GM21619 (cell line): ENCODE measurements around the gene KRT16.
"Not testable (repeated sequence)": the region's sequence is repeated elsewhere in the genome, so short reads cannot be mapped to it uniquely, and the experiment has no call there.

Experiments
- ATAC-seq: cut with Tn5 transposase; IDR thresholded peaks from one replicate; pipeline ENCODE4 v1.9.1; 2021; ENCODE audit not compliant: unreplicated experiment

The KRT16 gene

DNA sequence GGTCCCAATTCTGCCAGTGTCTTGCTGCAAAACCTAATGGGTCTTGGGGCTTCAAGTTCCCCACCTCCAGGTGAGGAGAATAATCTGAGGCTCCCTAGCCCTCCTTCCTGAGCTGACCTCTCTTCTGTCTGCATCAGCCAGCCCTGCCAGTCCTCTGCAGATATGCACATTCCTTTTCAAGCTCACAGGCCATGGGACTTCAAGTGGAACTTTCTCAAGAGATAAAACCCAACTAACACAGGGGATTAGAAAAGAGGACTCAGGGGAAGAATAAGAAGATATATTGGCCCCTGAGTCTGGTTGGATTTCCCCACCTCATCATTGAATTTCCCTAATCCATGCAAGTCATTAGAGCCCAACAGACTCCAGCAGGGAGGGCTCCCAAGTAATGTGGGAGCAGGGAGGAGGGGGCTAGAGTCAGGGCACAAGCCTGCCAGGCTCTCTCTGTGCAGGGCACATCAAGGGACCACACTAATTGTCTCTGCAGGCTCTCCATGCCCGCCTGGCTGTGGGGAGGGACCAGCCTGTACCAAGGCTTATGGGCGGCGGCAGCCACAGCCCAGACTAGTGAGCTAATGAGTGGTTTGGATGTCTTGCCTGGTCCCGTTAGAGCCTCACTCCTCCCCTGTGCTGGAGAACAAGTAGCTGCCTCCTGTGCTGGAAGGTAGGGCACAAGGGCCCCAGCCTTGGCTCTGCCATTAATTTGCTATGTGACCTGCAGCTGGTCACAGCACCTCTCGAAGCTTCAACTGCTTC lies 27.1 kb downstream of the KRT16 start:
- no peak for ATAC-seq

DNA sequence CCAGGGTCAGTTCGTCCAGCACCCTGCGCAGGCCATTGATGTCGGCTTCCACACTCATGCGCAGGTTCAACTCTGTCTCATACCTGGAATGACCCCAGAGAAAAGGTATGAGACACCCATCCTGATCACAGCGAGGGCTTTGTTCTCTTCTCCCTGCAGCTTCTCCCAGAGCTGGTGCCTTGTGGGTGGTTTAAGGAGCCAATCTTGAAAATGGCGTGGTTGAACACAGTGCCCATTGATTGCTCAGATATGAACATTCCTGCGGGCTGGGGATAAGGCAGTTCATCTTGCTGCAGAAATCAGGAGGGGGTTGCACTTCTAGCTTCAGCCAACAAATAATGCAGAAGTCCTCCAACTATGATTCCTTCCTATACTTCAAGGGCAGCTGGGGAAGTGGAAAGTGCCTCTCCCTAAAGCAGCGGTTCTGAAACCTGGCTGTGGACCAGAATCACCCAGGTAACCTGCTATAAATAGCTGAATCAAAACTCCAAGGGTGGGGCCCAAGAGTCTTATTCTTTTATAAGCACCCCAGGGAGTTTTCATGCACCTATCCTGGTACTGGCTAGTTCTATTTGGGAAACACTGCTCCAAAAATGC lies 28.1 kb downstream of the KRT16 start:
- ATAC-seq, result not testable (repeated sequence)

DNA sequence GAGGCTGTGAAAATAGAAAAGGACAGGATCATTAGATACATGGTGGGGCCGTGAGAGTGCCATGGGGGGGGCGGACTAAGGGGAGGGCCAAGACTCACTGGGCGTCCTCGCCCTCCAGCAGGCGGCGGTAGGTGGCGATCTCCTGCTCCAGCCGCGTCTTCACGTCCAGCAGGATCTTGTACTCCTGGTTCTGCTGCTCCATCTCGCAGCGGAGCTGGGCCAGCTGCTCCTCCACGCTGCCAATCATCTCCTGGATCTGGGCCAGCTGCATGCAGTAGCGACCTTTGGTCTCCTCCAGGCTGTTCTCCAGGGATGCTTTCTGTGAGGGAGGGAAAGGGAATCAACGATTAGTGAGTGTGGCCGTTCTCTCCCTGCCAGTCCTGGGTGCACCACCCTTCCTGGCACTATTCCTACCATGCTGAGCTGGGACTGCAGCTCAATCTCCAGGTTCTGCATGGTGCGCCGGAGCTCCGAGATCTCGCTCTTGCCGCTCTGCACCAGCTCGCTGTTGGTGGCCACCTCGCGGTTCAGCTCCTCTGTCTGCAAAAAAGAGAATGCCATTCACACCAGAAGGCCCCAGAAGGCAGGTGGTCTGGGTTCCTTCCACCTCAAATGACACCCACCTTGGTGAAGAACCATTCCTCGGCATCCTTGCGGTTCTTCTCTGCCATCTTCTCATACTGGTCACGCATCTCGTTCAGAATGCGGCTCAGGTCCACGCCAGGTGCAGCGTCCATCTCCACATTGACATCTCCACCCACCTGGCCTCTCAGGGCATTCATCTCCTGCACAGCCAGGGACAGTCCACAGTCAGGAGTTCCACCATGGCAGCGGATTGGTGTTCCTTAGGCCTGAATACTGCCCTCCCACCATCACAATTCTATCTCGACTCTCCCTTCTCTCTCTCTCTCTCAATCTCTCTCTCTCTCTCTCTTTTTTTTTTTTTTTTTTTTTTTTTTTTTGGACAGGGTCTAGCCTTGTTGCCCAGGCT lies 29.1 kb downstream of the KRT16 start:
- ATAC-seq, result no peak

DNA sequence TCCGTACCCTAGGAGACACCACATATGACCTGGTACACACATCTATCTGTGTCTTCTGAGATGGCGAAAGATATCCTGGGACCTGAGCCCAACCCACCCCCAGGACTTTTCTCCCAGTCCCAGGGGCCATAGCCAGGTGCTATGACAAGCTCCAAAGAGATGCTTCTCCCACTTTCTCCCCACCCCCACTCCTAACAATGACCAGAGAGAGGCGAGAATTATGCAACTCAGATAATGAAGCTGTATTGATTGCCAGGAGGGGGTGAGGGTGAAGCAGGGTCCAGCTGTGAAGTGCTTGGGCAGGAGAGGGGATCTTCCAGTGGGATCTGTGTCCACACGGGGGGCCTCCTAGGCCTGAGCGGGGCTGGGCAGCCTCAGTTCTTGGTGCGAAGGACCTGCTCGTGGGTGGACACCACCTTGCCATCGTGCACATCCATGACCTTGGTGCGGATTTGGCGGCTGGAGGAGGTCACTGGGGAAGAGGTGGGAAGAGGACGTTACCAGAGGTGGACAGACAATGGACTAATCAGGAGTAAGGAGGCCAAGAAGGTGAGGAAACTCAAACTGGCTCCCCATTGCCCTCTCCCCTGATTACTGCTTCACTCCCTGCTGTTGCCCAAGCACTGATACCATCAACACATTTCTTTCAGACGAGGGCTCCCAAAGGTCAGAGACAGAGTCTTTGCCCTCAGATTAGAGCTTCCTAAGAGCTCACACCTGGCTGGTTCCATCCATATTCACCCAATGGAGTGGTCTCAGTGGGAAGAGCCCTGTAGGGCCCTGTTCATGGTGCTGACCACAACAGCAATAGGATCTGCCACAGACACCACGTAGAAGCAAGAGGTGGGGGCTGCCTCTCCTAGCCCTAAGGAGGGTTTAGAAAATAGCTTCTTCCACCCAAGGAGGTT lies 30.3 kb downstream of the KRT16 start:
- not testable (repeated sequence) for ATAC-seq

DNA sequence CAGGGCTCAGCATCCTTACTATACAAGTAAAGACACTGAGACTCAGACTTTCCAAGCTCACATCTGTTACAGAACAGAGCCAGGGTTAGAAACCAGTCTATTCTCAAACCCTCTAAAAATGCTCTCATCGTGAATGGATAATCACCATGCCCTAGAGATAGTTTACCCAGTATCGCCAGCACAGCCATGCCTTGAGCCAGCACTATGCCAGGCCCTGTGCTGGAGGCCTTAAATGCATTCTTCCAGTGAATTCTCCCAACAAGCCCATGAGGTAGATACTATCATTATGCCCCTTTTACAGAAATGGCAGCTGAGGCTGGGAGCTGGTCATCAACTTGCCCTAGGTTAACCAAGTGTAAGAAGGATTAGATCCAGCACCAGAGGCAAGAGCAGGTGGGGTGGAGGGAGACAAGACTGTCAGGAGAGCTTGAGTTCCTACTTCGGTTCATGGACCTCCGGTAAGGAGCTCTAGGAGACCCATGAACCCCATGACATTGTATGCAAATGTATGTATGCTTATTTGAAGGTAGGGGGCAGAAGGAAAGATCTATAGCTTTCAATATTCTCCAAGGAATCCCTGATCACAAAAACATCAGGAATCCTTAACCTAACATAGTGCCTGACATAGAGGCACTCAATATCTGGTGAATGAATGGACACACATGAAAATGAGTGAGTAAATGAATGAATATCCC lies 31.1 kb downstream of the KRT16 start:
- no peak for ATAC-seq

DNA sequence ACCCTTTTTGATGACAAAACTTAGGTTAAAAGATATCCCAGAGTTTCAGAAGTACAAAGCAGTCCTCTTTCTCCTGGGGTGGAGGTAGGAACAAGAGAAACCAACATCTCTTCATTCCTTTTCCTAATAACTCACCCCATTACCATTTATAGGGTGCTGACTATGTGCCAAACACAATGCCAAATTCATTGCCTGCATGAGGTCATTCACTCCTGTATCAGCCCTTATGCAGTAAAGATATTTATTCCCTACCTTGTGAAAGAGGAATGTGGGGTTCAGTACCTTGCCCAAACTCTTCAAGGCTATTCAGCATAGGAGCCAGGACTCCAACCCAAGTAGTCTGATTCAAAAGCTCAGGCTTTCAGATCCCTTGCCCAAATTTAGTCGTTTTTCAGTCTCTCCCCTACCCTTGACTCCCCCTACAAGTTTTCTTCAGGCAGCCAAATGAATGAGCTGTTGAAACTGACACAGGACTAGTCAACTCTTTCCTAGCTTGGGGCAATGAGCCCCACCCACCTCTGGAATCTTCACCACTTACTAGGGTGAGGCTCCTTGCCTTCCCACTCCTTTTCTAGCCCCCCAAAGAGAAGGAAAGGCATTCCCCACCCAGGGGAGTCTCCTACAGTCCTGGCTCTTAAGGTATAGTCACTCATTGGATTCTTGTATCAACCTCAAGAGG lies 31.7 kb downstream of the KRT16 start:
- ATAC-seq, result no peak

DNA sequence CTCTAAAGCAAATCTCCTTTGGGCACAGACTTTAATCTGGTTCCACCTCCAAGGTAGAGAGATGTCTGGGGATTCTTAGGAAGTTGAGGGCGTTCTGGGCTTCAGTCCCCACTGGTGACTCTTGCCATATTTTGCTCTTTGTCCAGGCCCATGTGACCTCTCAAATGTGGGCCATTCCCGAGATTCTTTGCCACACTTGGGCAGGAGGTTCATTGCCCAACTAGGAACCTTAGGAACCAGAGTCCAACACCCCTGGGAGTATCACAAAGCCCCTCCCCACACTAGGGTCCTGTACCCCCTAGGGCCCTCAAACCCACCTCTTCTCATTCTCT lies 32.4 kb downstream of the KRT16 start:
- ATAC-seq, result no peak

DNA sequence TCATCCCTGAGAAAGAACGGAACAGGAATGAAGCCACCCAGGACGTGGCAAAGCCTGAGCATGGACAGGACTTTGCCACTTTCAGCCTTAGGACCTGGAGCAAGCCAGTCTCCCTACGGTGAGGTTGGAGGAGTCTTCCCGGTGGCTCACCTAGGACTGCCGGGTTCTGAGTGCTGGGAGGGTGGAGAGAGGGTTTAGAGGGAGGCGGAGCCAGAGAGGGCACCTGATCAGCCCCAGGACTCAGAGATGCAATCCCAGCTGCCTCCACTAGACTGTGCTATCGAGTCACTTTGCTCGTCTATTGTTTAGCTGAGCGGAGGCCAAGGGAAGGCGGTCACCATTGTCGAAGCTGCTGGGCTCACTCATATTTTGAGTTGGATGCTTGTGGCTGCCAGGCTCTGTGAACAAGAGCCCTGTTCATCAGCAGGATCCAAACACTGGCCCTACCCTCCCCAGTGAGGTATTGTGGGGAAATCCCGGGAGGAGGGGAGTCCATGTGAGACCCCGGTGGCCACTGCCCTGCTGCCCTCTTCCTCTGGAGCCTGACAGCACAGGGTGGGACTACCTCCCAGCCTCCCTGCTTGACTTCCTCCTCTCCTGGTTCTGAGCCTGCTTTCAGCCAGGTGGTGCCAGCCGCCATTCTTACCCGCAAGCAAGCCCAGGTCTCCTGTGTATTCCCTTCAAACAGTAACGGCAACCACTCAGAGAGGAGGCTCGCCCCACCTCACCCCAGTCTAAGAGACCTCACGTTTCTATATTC lies 32.9 kb downstream of the KRT16 start:
- ATAC-seq, result peak; percentile 64

DNA sequence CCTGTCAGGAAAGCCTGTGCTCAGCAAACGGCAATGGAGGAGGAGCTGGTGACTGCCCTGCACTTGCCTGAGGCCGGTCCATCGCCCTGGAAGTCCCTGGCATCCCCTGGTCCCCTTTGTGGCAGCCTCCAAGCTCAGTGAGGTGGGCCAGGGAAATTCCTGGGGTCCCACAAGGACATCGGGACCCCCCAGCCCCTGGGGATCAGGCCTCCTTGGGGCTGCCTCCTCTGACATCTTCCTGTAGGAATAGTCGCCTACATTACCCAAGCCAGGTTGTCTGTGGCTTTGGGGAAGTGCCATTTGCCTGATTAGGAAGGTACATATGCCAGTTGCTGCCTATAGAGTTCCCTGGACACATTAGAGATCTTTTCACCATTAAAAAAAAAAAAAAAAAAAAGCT lies 33.6 kb downstream of the KRT16 start:
- ATAC-seq, result no peak

DNA sequence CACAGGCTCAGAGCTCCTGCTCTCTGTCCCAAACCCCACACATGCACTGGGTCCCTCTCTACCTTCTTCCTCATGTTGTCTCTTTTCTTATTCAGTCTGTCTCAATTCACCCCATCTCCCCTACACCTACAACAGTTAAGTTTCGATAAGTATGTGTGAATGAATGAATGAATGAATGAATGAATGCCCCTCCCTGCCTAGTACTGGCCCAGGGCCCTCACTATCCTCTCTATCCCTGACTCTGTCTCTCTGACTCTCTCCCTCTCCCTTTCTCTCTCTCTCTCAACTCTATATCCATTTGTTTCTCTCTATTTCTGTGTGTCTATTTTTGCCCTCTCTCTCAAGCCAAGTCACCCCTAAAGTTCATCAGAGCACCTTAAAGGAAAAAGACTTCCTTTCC lies 34.0 kb downstream of the KRT16 start:
- no peak for ATAC-seq

DNA sequence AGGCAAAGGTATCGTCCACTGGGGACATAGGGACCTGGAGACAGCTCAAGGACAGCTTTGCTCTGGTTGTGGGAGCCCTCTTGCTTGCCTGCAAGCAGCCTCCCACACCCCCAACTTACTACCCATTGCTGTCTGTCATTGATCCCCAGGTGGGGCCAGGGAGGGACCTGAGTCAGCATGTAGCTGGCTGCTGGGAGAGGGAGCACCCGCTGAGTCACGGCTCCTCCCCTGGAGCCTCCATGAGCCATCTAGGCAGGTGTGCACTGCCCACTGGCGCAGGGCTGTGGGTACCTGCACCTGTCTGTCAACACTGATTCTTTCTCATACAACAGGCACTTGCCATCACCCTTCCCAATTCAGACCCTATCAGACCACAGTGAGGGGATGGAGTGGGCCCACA lies 35.8 kb downstream of the KRT16 start:
- ATAC-seq, result not testable (repeated sequence)

DNA sequence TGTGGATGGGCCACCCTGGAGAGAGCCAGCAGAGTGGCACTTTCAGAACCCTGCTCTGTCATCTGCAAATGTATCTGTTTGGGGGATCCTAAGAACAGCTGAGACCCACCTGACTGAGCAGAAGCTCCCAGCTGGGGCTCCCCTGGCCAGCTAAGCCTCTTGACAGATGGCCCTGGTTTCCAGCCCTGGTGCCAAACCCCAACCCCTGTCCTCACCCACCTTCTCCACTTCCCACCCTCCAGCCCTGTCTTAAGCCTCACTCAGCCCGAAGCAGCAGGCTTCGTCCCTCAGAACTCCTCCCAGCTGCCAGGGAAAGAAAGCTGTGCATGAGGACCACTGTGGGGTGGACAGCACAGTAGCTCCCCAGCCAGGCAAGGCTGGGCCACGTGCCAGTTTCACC lies 37.2 kb downstream of the KRT16 start:
- ATAC-seq, result no peak

DNA sequence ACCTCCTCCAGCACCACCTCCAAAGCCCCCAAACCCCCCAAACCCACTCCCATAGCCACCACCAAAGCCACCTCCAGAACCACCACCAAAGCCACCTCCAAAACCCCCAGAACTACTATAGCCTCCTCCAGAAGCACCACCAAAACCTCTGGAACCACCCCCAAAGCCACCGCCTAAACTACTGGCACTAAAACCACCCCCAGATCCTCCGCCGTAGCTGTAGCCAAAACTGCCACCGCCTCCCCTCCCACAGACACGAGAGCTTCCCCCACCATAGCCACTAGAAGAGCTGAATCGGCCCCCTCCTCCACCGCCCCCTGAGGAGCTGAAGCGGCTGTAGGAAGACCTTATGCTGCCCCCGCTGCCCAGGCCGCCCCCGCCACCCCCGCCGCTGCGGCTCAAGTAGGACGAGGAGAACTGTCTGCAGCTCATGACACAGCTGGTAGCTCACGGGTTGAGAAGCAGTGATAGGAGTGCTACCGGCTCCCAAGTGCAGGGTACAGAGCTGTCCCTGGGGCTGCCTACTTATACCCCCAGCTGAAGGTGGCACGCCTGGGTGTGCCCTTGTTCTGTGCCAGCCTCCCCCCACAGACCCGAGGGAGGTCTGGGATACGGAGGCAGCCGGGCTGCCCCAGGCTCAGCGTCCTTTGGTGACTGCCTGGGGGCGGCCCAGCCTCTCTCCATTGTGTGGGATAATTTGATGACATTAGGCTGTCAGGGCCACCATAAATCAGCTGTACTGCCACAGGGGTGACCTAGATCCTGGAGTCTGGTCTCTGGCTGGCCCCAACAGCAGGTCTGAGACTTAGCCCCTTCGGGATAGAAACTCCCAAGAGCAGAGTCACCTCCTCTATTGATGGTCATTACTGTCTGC lies 40.8 kb downstream of the KRT16 start, which contains the start of gene KRT9:
Gene KRT9 (minus strand): TSS at position 499 of the 874 bp plus-strand sequence. CDS start 67 bp downstream, at position 432.
- no peak for ATAC-seq

DNA sequence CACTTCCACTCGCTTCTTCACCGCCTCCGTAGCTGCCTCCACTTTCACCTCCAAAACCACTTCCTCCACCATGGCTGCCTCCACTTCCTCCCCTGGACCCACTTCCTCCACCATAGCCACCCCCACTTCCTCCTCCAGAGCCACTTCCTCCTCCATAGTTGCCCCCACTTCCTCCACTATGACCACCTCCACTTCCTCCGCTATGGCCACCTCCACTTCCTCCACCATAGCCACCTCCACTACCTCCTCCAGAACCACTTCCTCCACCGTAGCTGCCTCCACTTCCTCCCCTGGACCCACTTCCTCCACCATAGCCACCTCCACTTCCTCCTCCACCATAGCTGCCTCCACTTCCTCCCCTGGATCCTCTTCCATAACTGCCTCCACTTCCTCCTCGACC lies 45.2 kb downstream of the KRT16 start:
- no peak for ATAC-seq

DNA sequence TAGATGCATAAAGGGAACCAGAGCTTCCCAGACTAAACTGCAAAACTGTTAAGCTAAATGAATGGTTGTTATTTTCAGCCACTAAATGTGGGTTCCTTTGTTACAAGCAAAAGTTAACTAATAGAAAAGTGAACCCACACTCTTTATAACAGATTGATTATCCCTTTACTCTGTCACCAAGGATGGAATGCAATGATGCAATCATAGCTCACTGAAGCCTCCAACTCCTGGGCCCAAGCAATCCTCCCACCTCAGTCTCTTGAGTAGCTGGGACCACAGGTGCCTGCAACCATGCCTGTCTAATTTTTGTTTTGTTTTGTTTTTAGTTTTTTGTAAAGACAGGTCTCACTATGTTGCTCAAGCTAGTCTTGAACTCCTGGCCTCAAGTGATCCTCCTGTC lies 47.2 kb downstream of the KRT16 start:
- no peak for ATAC-seq

DNA sequence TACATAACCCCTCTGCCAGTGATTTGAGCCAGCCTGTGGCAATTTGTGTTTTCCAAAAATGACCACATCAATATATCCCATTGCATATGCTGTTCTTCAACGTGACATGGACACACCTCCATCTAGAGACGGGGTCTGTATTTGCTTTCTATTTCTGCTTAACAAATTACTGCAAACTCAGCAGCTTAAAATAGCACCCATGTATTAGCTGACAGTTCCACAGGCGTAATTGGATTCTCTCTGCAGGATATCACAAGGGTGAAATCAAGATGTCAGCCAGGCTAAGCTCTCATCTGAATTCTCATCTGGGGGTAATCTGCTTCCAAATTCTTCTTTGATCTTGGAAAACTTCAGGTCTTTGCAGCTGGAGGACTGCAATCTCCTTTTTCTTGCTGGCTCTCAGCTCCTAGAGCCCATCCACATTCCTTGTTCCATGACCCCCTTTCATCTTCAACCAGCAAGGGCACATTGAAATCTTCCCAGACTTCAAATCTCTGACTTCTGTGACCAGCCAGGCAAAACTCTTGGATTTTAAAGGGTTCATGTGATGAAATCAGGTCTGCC lies 48.9 kb downstream of the KRT16 start:
- ATAC-seq, result no peak

DNA sequence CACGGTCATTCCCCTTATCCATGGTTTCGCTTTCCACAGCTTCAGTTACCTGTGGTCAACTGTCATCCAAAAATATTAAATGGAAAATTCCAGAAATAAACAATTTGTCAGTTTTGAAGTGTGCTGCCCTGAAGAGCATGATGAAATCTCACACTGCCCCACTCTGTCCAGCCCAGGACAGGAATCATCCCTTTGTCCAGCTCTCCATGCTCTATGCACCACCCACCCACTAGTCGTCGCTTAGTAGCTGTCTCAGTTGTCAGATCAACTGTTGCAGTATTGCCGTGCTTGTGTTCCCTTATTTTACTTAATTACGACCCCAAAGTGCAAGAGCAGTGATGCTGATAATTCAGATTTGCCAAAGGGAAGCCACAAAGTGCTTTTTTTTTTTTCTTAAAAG lies 51.0 kb downstream of the KRT16 start:
- ATAC-seq, result no peak
